CD4-positive, alpha-beta T cell (primary cell): ENCODE results near the gene PIK3R2. TPM values are rescaled to one million over a fixed set of nuclear protein-coding genes. Genes with fewer than 3 reads are reported as not detected.

ENCODE experiments used
- ATAC-seq: fragments of 200-7000 bp; cut with Tn5 transposase; one replicate; pipeline ENCODE4 v1.10.0; 2022; ENCODE audit warnings: mild to moderate bottlenecking; ENCODE audit not compliant: poor library complexity
- CTCF ChIA-PET: fragments of 350-600 bp; sonication (Branson Sonifier 250); formaldehyde crosslinking; loops from one replicate; lab custom pipeline; 2021; ENCODE audit warnings: antibody characterized with exemption, inconsistent platforms; lab: Charles Lee
- POLR2A ChIA-PET: fragments of 350-600 bp; sonication (Branson Sonifier 250); formaldehyde crosslinking; loops from one replicate; lab custom pipeline; 2021; ENCODE audit warnings: antibody characterized with exemption, inconsistent platforms; lab: Charles Lee
- DNase-seq, 14 experiments: peaks; one replicate each; pipeline ENCODE4 v3.0.0-alpha.2; 2013 to 2020; ENCODE audit warnings: mixed read lengths in 2 of 14
- H3K27ac ChIP-seq, 2 donors: one replicate each; pipeline versions ENCODE4 v1.5.1 to v1.7.0; 2013; ENCODE audit warnings: low read length in 2 of 2, low read depth in 1 of 2, mild to moderate bottlenecking in 1 of 2
- H3K27me3 ChIP-seq, 2 experiments: 1 replicate in 1 of 2; 2 replicates in 1 of 2; pipeline versions ENCODE4 v1.6.1 to v1.7.0; 2013; ENCODE audit warnings: low read length in 2 of 2, control low read depth in 1 of 2, mild to moderate bottlenecking in 1 of 2, moderate library complexity in 1 of 2; ENCODE audit not compliant: insufficient read depth in 2 of 2, control insufficient read depth in 1 of 2
- H3K36me3 ChIP-seq: one replicate; pipeline ENCODE4 v1.6.1; 2013; ENCODE audit warnings: low read length, control low read depth; ENCODE audit not compliant: insufficient read depth
- H3K4me1 ChIP-seq: one replicate; pipeline ENCODE4 v1.6.1; 2013; ENCODE audit warnings: low read length, control low read depth; ENCODE audit not compliant: insufficient read depth
- H3K4me3 ChIP-seq: one replicate; pipeline ENCODE4 v1.5.1; 2013; ENCODE audit warnings: mild to moderate bottlenecking, low read length, moderate library complexity
- H3K9me3 ChIP-seq, 2 experiments: 1 replicate in 1 of 2; 2 replicates in 1 of 2; pipeline versions ENCODE4 v1.6.1 to v1.7.0; 2013; ENCODE audit warnings: low read length in 2 of 2, mild to moderate bottlenecking in 2 of 2, control low read depth in 1 of 2, moderate library complexity in 1 of 2; ENCODE audit not compliant: control insufficient read depth in 1 of 2, insufficient read depth in 1 of 2
- H3K27ac Mint-ChIP-seq: one replicate; pipeline ENCODE4 v1.8.0; 2020; ENCODE audit warnings: mixed read lengths
- H3K27me3 Mint-ChIP-seq: one replicate; pipeline ENCODE4 v1.8.0; 2021; ENCODE audit warnings: mixed read lengths
- H3K36me3 Mint-ChIP-seq: one replicate; pipeline ENCODE4 v1.8.0; 2021; ENCODE audit warnings: low read depth, mixed read lengths
- H3K4me1 Mint-ChIP-seq: one replicate; pipeline ENCODE4 v1.8.0; 2021; ENCODE audit warnings: low read depth, mixed read lengths
- H3K4me3 Mint-ChIP-seq: one replicate; pipeline ENCODE4 v1.8.0; 2020; ENCODE audit warnings: mild to moderate bottlenecking, mixed read lengths
- H3K9me3 Mint-ChIP-seq: one replicate; pipeline ENCODE4 v1.8.0; 2020; ENCODE audit warnings: mixed read lengths
- intact Hi-C, 2 experiments: fragments of 100-400 bp; cut with DNase I in 1 of 2; cut with micrococcal nuclease in 1 of 2; formaldehyde crosslinking; loops; one replicate each; pipeline versions ENCODE4 v1.15.1 to v1.9.0; 2023 to 2025; cut with DNase I, micrococcal nuclease
- total RNA-seq, 174 experiments: library from RNA in 2 of 174; stranded (reverse) in 2 of 174; gene quantifications; one replicate each; pipeline ENCODE4 v1.2.3 and lab custom pipeline; 2021 to 2026
- TF ChIP-seq, protein P1 (sequence below): fragments of 200-600 bp; IDR thresholded peaks from one replicate; pipeline ENCODE4 v1.8.0; 2022; ENCODE audit warnings: antibody characterized with exemption, mild to moderate bottlenecking

The PIK3R2 gene
- total RNA-seq, 2 experiments from 2014 or later: 4.6 to 5.6 TPM

DNA sequence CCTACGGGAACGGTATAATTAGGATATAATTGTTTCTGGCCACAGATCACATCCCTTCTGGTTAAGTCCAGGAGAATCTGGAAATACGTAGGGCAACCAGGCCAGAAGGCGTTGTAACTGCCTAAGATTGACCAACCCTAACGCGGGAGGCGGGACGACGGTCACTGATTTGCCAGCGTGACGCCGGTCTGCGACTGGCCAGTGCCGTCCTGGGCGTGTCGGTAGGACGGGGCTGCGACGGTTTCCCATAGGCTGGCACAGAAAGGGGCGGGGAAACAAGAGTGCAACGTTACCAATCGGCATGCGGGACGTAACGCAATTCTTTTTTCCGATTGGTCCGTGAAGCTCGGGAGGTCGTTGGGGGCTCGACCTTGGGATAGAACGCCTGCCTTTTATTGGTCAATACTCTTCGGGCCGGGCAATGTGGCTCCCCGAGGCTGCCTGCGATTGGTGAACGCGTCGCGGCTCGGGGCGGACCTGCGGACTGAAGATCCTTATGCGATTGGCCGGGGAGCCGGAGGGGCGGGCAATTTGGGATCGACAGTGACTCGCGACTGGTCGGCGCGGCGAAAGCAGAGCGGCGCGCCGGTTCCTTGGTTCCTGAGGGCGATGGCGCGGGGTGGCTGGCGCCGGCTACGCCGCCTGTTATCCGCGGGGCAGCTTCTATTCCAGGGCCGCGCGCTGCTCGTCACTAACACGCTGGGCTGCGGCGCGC, 39.9 kb downstream of the PIK3R2 start, which contains the start of gene MPV17L2:
TSS of gene MPV17L2 (plus strand) at position 546 of the 715 bp plus-strand sequence. CDS start at position 610, 64 bp downstream.
- intact Hi-C loops: loop anchor here (1.0 to 5.0 kb wide), 6 partner anchors 11 to 134 kb away; partner anchors contain the start of genes RAB3A (in 2 of the 2) and PIK3R2 (in 1 of the 2)
- TF ChIP-seq, protein P1, sequence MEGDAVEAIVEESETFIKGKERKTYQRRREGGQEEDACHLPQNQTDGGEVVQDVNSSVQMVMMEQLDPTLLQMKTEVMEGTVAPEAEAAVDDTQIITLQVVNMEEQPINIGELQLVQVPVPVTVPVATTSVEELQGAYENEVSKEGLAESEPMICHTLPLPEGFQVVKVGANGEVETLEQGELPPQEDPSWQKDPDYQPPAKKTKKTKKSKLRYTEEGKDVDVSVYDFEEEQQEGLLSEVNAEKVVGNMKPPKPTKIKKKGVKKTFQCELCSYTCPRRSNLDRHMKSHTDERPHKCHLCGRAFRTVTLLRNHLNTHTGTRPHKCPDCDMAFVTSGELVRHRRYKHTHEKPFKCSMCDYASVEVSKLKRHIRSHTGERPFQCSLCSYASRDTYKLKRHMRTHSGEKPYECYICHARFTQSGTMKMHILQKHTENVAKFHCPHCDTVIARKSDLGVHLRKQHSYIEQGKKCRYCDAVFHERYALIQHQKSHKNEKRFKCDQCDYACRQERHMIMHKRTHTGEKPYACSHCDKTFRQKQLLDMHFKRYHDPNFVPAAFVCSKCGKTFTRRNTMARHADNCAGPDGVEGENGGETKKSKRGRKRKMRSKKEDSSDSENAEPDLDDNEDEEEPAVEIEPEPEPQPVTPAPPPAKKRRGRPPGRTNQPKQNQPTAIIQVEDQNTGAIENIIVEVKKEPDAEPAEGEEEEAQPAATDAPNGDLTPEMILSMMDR: no peak
- Mint-ChIP-seq H3K36me3 (peaks cover 17% of the 10 kb centered on the region), H3K4me3 (peak within 1 kb of the TSS; percentile 90), H3K4me1 (peaks cover 29% of the 10 kb centered on the region), H3K27me3 (no peaks in the 10 kb centered on the region), H3K27ac (peak within 1 kb of the TSS; percentile 81), H3K9me3 (no peaks in the 10 kb centered on the region)
- ChIA-PET POLR2A (interaction anchor here (0.6 to 4.3 kb wide), 34 partner anchors 9 to 401 kb away, joined by 3 to 73 read pairs (median 4); partner anchors contain the start of genes CCDC124, IFI30, IQCN and JUND), CTCF (interaction anchor here (0.6 to 4.6 kb wide), 12 partner anchors 12 to 217 kb away, joined by 3 to 51 read pairs (median 3); partner anchors contain the start of genes JUND, PIK3R2 and RAB3A)
- ATAC-seq: peak; percentile 87
- peak within 1 kb of the TSS; percentile 73 to 82 for H3K27ac ChIP-seq
- peaks cover 20% of the 10 kb centered on the region for H3K36me3 ChIP-seq
- no peaks in the 10 kb centered on the region for H3K27me3 ChIP-seq
- no peaks in the 10 kb centered on the region for H3K9me3 ChIP-seq
- peak within 1 kb of the TSS; percentile 92 for H3K4me3 ChIP-seq
- peak; percentile 94 to 100 (median 98) for DNase-seq
- H3K4me1 ChIP-seq: peaks cover 30% of the 10 kb centered on the region

DNA sequence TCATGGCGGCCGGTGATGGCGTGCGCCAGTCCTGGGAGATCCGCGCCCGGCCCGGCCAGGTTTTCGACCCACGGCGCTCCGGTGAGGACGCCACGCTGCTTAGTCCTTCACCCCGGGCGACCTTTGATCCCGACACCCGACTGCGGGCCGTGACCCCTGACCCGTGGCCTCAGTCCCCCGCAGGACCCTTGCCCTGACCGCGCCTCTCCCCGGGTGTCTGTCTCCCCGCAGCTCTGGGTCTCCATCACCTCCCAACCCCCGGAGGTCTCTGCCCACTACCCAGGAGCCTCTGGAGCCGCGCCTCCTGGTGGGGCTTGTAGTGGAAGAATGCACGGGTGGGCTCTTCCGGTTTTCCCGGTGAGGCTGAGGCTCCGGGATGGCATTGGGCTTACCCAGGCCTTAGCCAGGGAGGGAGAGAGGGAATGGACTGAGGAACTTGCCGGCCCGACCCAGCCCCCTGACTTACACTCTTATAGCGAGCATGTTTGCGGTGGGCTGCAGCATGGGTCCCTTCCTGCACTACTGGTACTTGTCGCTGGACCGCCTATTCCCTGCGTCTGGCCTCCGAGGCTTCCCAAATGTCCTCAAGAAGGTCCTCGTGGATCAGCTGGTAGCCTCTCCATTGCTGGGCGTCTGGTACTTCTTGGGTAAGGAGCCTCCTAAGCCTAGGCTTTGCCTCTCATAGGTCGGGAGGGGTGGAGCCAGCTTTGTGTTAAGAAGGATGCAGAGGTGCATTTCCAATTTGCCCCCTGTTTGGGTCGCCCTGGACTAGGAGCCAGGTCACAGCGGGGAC, 40.6 kb downstream of the PIK3R2 start:
- Mint-ChIP-seq H3K4me3 (peak overlapping the region; percentile 90), H3K27ac (peak overlapping the region; percentile 81), H3K9me3 (no peaks in the 10 kb centered on the region), H3K27me3 (no peaks in the 10 kb centered on the region), H3K4me1 (peaks cover 29% of the 10 kb centered on the region), H3K36me3 (peaks cover 24% of the 10 kb centered on the region)
- Histone ChIP-seq H3K4me3 (peak overlapping the region; percentile 92), H3K9me3 (no peaks in the 10 kb centered on the region), H3K36me3 (peaks cover 27% of the 10 kb centered on the region), H3K27me3 (no peaks in the 10 kb centered on the region), H3K27ac (peak overlapping the region; percentile 60 to 67), H3K4me1 (peaks cover 30% of the 10 kb centered on the region)
- ATAC-seq: no peak
- DNase-seq: peak in 1 of 14 experiments; percentile 12
- intact Hi-C loops: loop anchor here (1.0 to 5.0 kb wide), 4 partner anchors 11 to 134 kb away; partner anchors contain the start of genes PIK3R2 (in 1 of the 2) and RAB3A (in 1 of the 2)
- TF ChIP-seq, protein P1: no peak
- CTCF ChIA-PET: interaction anchor here (1.0 to 4.6 kb wide), 7 partner anchors 11 to 195 kb away, joined by 3 to 51 read pairs (median 6); partner anchors contain the start of genes PIK3R2 and RAB3A
- POLR2A ChIA-PET: interaction anchor here (0.6 to 4.3 kb wide), 29 partner anchors 10 to 400 kb away, joined by 3 to 73 read pairs (median 4); partner anchors contain the start of genes CCDC124, IFI30, IQCN and JUND

DNA sequence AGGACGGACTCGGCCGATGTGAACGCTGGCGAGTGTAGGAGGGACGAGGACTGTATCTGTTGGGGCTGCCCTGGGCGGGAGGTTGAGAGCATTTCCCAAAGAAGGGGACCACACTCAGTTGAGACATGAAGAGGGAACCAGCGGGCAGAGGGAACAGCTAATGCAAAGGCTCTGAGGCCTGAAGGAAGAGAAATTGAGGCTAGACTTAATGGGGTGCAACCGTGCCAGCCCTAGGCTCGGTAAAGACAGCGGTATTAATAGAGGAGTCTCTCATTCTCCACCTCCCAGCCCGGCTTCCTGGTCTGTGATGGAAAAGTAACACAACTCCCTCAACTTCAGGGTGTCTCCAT, 41.2 kb downstream of the PIK3R2 start:
- H3K9me3 Mint-ChIP-seq: no peaks in the 10 kb centered on the region
- no peaks in the 10 kb centered on the region for H3K9me3 ChIP-seq
- H3K4me1 ChIP-seq: peaks cover 30% of the 10 kb centered on the region
- H3K27ac ChIP-seq: no peak overlapping the region
- DNase-seq: no peak
- peak overlapping the region; percentile 90 for H3K4me3 Mint-ChIP-seq
- peaks cover 29% of the 10 kb centered on the region for H3K4me1 Mint-ChIP-seq
- no peak for ATAC-seq
- H3K36me3 Mint-ChIP-seq: peaks cover 30% of the 10 kb centered on the region
- no peaks in the 10 kb centered on the region for H3K27me3 ChIP-seq
- H3K27me3 Mint-ChIP-seq: no peaks in the 10 kb centered on the region
- peak overlapping the region; percentile 81 for H3K27ac Mint-ChIP-seq
- H3K4me3 ChIP-seq: peak overlapping the region; percentile 92
- peaks cover 28% of the 10 kb centered on the region for H3K36me3 ChIP-seq
- ChIA-PET CTCF (interaction anchor here (0.8 to 3.2 kb wide), 2 partner anchors 10 to 57 kb away, joined by 3 to 21 read pairs; partner anchors contain the start of gene RAB3A), POLR2A (interaction anchor here (0.9 to 4.3 kb wide), 4 partner anchors 11 to 86 kb away, joined by 3 to 73 read pairs (median 3); partner anchors contain the start of genes IFI30 and JUND)
- intact Hi-C loops: loop anchor here (5.0 kb wide), 3 partner anchors 42 to 133 kb away; partner anchors contain the start of gene PIK3R2 (in 1 of the 2)
- TF ChIP-seq, protein P1: no peak
